ENCODE results near the gene TDO2.

DNA sequence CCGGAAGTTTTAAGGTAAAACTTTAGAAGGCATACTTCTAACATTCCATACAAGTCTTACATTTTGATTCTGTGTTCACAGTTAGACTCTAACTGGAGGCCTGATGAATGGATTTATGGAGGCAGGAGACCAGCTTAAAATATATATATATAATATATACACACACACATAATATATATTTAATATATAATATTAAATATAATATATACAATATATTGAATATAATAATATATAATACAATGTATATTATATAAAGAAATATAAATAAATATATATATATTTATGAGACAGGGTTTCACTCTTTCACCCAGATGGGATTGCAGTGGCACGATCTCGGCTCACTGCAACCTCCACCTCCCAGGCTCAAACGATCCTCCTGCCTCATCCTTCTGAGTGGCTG is 58.1 kb downstream of the TDO2 start:
- TF ChIP-seq, protein P1, sequence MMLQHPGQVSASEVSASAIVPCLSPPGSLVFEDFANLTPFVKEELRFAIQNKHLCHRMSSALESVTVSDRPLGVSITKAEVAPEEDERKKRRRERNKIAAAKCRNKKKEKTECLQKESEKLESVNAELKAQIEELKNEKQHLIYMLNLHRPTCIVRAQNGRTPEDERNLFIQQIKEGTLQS (CRISPR knock-in tag; conservative IDR thresholded peaks at IDR 0.05) = no peak
- TF ChIP-seq, protein P2, sequence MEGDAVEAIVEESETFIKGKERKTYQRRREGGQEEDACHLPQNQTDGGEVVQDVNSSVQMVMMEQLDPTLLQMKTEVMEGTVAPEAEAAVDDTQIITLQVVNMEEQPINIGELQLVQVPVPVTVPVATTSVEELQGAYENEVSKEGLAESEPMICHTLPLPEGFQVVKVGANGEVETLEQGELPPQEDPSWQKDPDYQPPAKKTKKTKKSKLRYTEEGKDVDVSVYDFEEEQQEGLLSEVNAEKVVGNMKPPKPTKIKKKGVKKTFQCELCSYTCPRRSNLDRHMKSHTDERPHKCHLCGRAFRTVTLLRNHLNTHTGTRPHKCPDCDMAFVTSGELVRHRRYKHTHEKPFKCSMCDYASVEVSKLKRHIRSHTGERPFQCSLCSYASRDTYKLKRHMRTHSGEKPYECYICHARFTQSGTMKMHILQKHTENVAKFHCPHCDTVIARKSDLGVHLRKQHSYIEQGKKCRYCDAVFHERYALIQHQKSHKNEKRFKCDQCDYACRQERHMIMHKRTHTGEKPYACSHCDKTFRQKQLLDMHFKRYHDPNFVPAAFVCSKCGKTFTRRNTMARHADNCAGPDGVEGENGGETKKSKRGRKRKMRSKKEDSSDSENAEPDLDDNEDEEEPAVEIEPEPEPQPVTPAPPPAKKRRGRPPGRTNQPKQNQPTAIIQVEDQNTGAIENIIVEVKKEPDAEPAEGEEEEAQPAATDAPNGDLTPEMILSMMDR (IDR thresholded peaks at IDR 0.05) = no peak
- TF ChIP-seq ZBTB21 (CRISPR knock-in tag; IDR thresholded peaks at IDR 0.05; ENCODE audit: borderline replicate concordance) (no peak), USF1 (CRISPR knock-in tag; IDR thresholded peaks at IDR 0.05) (no peak), ATF6 (CRISPR knock-in tag; IDR thresholded peaks at IDR 0.05) (no peak), NR2C2 (CRISPR knock-in tag; IDR thresholded peaks at IDR 0.05) (no peak), NR3C1 (CRISPR knock-in tag; conservative IDR thresholded peaks at IDR 0.05; ENCODE audit: low read depth) (no peak), TEAD1 (CRISPR knock-in tag; IDR thresholded peaks at IDR 0.05) (no peak), SP1 (CRISPR knock-in tag; conservative IDR thresholded peaks at IDR 0.05) (no peak), GRHL2 (CRISPR knock-in tag; IDR thresholded peaks at IDR 0.05; ENCODE audit: insufficient replicate concordance, severe bottlenecking) (no peak), ZNF121 (CRISPR knock-in tag; IDR thresholded peaks at IDR 0.05) (no peak)
- TF ChIP-seq, protein P3, sequence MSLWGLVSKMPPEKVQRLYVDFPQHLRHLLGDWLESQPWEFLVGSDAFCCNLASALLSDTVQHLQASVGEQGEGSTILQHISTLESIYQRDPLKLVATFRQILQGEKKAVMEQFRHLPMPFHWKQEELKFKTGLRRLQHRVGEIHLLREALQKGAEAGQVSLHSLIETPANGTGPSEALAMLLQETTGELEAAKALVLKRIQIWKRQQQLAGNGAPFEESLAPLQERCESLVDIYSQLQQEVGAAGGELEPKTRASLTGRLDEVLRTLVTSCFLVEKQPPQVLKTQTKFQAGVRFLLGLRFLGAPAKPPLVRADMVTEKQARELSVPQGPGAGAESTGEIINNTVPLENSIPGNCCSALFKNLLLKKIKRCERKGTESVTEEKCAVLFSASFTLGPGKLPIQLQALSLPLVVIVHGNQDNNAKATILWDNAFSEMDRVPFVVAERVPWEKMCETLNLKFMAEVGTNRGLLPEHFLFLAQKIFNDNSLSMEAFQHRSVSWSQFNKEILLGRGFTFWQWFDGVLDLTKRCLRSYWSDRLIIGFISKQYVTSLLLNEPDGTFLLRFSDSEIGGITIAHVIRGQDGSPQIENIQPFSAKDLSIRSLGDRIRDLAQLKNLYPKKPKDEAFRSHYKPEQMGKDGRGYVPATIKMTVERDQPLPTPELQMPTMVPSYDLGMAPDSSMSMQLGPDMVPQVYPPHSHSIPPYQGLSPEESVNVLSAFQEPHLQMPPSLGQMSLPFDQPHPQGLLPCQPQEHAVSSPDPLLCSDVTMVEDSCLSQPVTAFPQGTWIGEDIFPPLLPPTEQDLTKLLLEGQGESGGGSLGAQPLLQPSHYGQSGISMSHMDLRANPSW (CRISPR knock-in tag; conservative IDR thresholded peaks at IDR 0.05; ENCODE audit: low read depth) = no peak
- TF ChIP-seq, protein P4, sequence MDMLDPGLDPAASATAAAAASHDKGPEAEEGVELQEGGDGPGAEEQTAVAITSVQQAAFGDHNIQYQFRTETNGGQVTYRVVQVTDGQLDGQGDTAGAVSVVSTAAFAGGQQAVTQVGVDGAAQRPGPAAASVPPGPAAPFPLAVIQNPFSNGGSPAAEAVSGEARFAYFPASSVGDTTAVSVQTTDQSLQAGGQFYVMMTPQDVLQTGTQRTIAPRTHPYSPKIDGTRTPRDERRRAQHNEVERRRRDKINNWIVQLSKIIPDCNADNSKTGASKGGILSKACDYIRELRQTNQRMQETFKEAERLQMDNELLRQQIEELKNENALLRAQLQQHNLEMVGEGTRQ (CRISPR knock-in tag; IDR thresholded peaks at IDR 0.05) = no peak
- TF ChIP-seq, protein P5, sequence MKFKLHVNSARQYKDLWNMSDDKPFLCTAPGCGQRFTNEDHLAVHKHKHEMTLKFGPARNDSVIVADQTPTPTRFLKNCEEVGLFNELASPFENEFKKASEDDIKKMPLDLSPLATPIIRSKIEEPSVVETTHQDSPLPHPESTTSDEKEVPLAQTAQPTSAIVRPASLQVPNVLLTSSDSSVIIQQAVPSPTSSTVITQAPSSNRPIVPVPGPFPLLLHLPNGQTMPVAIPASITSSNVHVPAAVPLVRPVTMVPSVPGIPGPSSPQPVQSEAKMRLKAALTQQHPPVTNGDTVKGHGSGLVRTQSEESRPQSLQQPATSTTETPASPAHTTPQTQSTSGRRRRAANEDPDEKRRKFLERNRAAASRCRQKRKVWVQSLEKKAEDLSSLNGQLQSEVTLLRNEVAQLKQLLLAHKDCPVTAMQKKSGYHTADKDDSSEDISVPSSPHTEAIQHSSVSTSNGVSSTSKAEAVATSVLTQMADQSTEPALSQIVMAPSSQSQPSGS (CRISPR knock-in tag; IDR thresholded peaks at IDR 0.05; ENCODE audit: borderline replicate concordance, low read depth) = no peak
